Activated CD4-positive, alpha-beta memory T cell treated with anti-CD3 and anti-CD28 coated beads for 36 hours (primary cell): ENCODE measurements around the gene FHIP2A. TPM values are rescaled to one million over a fixed set of nuclear protein-coding genes. Genes with fewer than 3 reads are reported as not detected.
"Not testable (repeated sequence)": the region's sequence is repeated elsewhere in the genome, so short reads cannot be mapped to it uniquely, and the experiment has no call there.

Experiments
- CTCF ChIA-PET: fragments of 350-600 bp; sonication (Branson Sonifier 250); formaldehyde crosslinking; loops from one replicate; lab custom pipeline; 2021; ENCODE audit warnings: antibody characterized with exemption, inconsistent platforms; lab: Charles Lee
- POLR2A ChIA-PET: fragments of 350-600 bp; sonication (Branson Sonifier 250); formaldehyde crosslinking; loops from one replicate; lab custom pipeline; 2021; ENCODE audit warnings: antibody characterized with exemption; lab: Charles Lee
- DNase-seq: peaks from one replicate; pipeline ENCODE4 v3.0.0-alpha.2; 2020
- H3K27ac Mint-ChIP-seq: one replicate; pipeline ENCODE4 v1.8.0; 2021; ENCODE audit warnings: mixed read lengths
- H3K27me3 Mint-ChIP-seq: one replicate; pipeline ENCODE4 v1.8.0; 2021; ENCODE audit warnings: mixed read lengths
- H3K36me3 Mint-ChIP-seq: one replicate; pipeline ENCODE4 v1.8.0; 2021; ENCODE audit warnings: mixed read lengths
- H3K4me1 Mint-ChIP-seq: one replicate; pipeline ENCODE4 v1.8.0; 2021; ENCODE audit warnings: low read depth, mixed read lengths
- H3K4me3 Mint-ChIP-seq: one replicate; pipeline ENCODE4 v1.8.0; 2021; ENCODE audit warnings: mild to moderate bottlenecking, mixed read lengths
- H3K9me3 Mint-ChIP-seq: one replicate; pipeline ENCODE4 v1.8.0; 2021; ENCODE audit warnings: mixed read lengths
- intact Hi-C: fragments of 100-400 bp; cut with micrococcal nuclease; formaldehyde crosslinking; loops from one replicate; pipeline ENCODE4 v1.15.1; 2023
- total RNA-seq, 2 experiments: library from RNA; stranded (reverse); gene quantifications; one replicate each; pipeline ENCODE4 v1.2.3, GENCODE V29; 2021

FHIP2A gene, protein sequence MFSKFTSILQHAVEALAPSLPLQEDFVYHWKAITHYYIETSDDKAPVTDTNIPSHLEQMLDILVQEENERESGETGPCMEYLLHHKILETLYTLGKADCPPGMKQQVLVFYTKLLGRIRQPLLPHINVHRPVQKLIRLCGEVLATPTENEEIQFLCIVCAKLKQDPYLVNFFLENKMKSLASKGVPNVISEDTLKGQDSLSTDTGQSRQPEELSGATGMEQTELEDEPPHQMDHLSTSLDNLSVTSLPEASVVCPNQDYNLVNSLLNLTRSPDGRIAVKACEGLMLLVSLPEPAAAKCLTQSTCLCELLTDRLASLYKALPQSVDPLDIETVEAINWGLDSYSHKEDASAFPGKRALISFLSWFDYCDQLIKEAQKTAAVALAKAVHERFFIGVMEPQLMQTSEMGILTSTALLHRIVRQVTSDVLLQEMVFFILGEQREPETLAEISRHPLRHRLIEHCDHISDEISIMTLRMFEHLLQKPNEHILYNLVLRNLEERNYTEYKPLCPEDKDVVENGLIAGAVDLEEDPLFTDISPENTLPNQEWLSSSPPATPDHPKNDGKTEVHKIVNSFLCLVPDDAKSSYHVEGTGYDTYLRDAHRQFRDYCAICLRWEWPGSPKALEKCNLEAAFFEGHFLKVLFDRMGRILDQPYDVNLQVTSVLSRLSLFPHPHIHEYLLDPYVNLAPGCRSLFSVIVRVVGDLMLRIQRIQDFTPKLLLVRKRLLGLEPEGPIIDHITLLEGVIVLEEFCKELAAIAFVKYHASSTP
- total RNA-seq = 10 to 100 TPM; 17.2 to 21.4 TPM

DNA sequence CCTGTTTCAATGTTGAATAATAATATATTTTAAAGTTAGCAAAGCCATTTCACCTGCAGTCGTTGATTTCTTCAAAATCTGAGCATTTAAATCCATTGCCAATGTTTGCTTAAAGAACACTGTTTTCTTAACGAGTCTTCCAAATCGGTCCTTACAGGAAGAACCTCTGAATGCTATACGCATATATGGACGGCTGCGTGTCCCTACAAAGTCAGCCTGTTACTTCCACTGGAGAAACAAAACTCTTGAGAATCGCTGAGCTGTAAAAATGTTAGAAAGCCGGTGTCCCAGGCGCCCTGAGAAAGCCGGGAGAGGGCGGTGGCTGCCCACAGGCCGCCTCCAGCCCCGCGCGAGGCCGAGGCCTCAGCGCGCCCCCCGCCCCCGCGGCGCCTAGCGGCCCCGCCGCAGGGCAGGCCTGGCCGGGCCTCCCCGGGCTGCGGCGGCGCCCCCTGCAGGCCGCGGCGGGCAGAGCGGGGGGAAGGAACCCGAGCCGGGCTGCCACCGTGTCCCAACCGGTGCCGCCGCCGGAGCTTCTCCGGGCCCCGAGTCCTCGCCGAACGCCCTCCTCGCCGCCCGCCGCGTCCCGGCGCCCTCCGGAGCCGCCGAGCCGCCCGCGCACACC is at the start of gene FHIP2A:
TSS of gene FHIP2A (plus strand) at position 488 of the 622 bp plus-strand sequence. CDS start 299 bp downstream, outside the sequence.
- H3K27me3 Mint-ChIP-seq = no peaks in the 10 kb centered on the region
- H3K9me3 Mint-ChIP-seq = no peaks in the 10 kb centered on the region
- H3K36me3 Mint-ChIP-seq = peaks cover 11% of the 10 kb centered on the region
- DNase-seq = peak; percentile 86
- ChIA-PET POLR2A (interaction anchor here (0.6 to 2.0 kb wide), 7 partner anchors 9 to 335 kb away, joined by 3 to 8 read pairs (median 5); no protein-coding TSS in a partner anchor), CTCF (interaction anchor here (0.7 to 2.2 kb wide), 26 partner anchors 8 to 517 kb away, joined by 3 to 17 read pairs (median 5); partner anchors contain the start of gene TRUB1)
- peak within 1 kb of the TSS; percentile 82 for H3K4me3 Mint-ChIP-seq
- peak within 1 kb of the TSS; percentile 86 for H3K27ac Mint-ChIP-seq
- intact Hi-C loops = loop anchor here (1.0 to 10.0 kb wide), 3 partner anchors 20 to 1137 kb away; partner anchors contain the start of gene CCDC186
- peaks cover 31% of the 10 kb centered on the region for H3K4me1 Mint-ChIP-seq

DNA sequence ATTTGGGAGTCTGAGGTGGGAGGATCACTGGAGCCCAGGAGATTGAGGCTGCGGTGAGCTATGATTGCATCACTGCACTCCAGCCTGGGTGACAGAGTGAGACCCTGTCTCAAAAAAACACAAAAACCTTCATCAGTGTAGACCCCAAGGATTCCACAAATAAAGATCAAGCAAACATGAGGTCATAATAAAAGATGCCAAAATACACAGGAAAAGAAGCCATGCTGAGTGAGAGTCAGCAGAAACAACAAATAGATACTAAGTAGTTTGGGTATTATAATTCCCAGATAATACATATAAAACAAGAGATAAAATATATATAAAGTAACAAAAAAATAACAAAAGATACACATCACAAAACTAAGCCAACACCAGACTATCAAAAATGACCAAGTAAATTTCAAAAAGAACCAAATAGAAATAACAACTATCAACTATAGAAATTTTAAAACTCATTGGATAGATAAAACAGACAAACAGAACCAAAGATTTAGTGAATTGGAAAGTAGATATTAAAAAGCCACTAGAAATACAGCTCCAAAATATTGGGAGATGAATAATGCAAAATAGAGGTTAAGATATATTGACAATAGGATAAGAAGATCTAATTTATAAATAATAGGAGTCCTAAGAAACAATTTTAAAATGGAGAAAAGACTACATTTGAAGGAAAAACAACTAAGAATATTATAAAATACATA is 48.9 kb upstream of the FHIP2A start:
- no peaks in the 10 kb centered on the region for H3K4me1 Mint-ChIP-seq
- H3K36me3 Mint-ChIP-seq = no peaks in the 10 kb centered on the region
- H3K4me3 Mint-ChIP-seq = no peak overlapping the region
- no peak for DNase-seq
- no peaks in the 10 kb centered on the region for H3K27me3 Mint-ChIP-seq
- ChIA-PET CTCF (interaction anchor here (1.0 kb wide), 1 partner anchor 469 kb away, joined by 3 read pairs; no protein-coding TSS in a partner anchor), POLR2A (no interaction called here)
- intact Hi-C loops = no loop called here
- no peaks in the 10 kb centered on the region for H3K9me3 Mint-ChIP-seq
- no peak overlapping the region for H3K27ac Mint-ChIP-seq

DNA sequence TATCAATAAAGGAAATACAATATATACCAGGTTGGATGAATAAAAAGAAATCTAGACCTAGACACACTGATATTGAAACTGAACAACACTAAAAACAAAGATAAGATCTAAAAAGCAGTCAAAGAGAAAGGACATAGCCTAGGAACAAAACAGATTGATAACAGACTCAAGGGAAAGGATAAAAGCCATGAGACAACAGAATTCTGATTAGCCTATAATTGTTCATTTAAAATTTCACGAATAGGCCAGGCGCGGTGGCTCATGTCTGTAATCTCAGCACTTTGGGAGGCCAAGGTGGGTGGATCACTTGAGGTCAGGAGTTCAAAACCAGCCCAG is 48.4 kb upstream of the FHIP2A start:
- no peaks in the 10 kb centered on the region for H3K36me3 Mint-ChIP-seq
- H3K27me3 Mint-ChIP-seq = no peaks in the 10 kb centered on the region
- ChIA-PET CTCF (no interaction called here), POLR2A (no interaction called here)
- no peak for DNase-seq
- no peaks in the 10 kb centered on the region for H3K4me1 Mint-ChIP-seq
- H3K27ac Mint-ChIP-seq = no peak overlapping the region
- H3K4me3 Mint-ChIP-seq = no peak overlapping the region
- H3K9me3 Mint-ChIP-seq = no peaks in the 10 kb centered on the region
- intact Hi-C loops = no loop called here

DNA sequence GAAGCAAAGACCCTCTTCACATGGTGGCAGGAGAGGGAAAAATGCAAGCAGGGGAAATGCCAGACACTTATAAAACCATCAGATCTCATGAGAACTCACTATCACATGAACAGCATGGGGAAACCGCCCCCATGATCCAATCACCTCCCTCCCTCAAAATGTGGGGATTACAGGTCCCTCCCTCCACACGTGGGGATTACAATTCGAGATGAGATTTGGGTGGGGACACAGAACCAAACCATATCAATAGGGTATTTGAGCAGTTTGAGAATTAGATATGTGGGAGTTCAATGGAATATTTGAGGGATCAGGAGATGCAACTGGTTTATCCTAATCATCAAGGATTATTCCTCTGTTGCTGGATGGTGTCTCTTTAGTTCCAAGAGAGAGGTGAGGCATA is 46.5 kb upstream of the FHIP2A start:
- intact Hi-C loops, H3K27ac Mint-ChIP-seq, H3K4me1 Mint-ChIP-seq, H3K4me3 Mint-ChIP-seq, H3K9me3 Mint-ChIP-seq, H3K36me3 Mint-ChIP-seq, POLR2A ChIA-PET, DNase-seq, CTCF ChIA-PET, H3K27me3 Mint-ChIP-seq: not testable (repeated sequence)

DNA sequence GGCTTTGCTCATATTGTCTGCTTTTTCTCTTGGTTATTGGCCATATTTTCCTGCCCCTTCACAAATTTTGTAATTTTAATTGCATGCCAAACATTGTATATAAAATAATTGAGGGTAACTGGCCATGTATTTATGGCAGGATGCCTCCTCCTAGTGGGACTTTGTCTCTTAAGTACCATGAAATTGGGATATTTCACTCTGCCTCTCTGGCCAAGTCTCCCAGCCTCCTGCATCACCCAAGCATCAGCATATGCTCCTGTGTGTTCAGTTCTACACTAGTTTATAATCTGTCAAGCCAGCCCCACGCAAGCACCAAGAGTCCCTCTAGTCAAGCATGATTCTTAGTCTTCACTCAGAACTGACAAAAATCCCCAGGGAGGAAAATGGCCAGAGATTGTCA is 44.2 kb upstream of the FHIP2A start:
- no peaks in the 10 kb centered on the region for H3K9me3 Mint-ChIP-seq
- no peak for DNase-seq
- intact Hi-C loops = loop anchor here (2.0 kb wide), 1 partner anchor 27 kb away; no protein-coding TSS in a partner anchor
- no peak overlapping the region for H3K4me3 Mint-ChIP-seq
- H3K27me3 Mint-ChIP-seq = no peaks in the 10 kb centered on the region
- H3K27ac Mint-ChIP-seq = no peak overlapping the region
- CTCF ChIA-PET = no interaction called here
- POLR2A ChIA-PET = no interaction called here
- H3K36me3 Mint-ChIP-seq = no peaks in the 10 kb centered on the region
- peaks cover 7% of the 10 kb centered on the region for H3K4me1 Mint-ChIP-seq

DNA sequence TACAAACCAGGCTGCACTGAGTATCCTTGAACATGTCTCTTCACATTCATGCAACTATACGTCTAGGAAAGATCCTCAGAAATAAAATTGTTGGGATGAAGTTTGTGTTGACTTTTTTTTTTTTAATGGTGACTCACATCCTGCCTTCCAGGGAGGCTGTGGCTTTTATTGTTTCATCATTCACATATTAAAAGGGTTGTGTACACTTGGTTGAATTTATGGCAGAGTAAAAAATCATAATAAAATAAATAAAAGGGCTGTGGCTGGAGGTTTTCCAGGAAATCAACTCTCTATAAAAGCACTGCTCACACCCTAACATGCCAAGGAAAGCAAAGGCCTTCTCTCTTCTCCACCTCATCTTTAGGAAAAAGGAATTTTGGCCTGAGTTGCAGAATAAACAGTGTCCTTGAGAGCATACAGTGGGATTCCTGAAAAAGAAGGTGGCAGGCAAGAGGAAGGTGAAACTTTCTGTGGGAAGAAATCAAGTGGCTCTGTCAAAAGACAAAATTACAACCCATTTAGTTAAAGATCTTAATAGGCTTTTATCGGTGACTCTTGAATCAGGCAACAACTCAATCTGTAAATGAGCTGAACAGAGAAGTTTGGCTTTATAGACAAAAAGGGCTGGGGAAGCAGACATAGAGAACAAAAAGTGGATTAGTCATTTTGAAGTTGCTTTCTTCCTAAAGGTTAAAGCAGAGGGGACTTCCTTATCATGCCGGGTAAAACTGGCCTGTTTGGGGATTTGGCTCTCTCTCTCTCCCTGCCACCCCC is 41.6 kb upstream of the FHIP2A start:
- H3K27ac Mint-ChIP-seq = no peak overlapping the region
- no peaks in the 10 kb centered on the region for H3K36me3 Mint-ChIP-seq
- POLR2A ChIA-PET = no interaction called here
- H3K9me3 Mint-ChIP-seq = no peaks in the 10 kb centered on the region
- H3K27me3 Mint-ChIP-seq = no peaks in the 10 kb centered on the region
- CTCF ChIA-PET = no interaction called here
- H3K4me1 Mint-ChIP-seq = peaks cover 7% of the 10 kb centered on the region
- DNase-seq = no peak
- no peak overlapping the region for H3K4me3 Mint-ChIP-seq
- intact Hi-C loops = loop anchor here (5.0 kb wide), 1 partner anchor 78 kb away; no protein-coding TSS in a partner anchor

DNA sequence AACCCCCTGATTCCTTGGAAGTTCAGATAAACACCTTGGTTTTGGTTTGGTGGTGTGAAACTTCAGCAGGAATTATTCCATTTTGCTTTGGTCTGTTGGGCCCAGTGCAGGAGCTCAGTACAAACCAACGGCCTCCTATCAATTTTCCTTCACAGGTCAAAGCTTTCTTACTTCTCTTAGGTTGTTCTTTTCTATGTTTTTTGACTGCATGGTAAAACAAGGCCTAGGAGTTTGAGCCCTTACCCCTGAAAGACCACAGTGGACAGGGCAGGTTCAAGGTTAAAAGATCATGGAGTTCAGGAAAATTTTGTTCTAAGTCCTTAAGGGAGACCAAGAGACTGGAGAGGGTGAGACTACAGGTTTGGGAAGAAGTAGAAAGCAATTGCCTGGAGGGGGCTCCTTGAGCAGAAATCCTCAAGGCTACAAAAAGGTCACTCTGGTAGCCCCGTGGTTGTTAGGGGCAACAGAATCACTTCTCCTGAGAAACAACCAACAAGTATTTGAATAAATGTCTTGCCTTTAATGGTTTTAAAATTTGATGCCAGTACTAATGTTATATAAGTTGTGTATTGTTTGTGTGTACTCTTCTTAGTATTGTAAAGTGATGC is 40.9 kb upstream of the FHIP2A start:
- Mint-ChIP-seq H3K4me1 (peaks cover 7% of the 10 kb centered on the region), H3K9me3 (no peaks in the 10 kb centered on the region), H3K27me3 (no peaks in the 10 kb centered on the region), H3K4me3 (no peak overlapping the region), H3K27ac (no peak overlapping the region), H3K36me3 (no peaks in the 10 kb centered on the region)
- ChIA-PET CTCF (no interaction called here), POLR2A (no interaction called here)
- intact Hi-C loops = loop anchor here (5.0 kb wide), 1 partner anchor 78 kb away; no protein-coding TSS in a partner anchor
- DNase-seq = no peak

DNA sequence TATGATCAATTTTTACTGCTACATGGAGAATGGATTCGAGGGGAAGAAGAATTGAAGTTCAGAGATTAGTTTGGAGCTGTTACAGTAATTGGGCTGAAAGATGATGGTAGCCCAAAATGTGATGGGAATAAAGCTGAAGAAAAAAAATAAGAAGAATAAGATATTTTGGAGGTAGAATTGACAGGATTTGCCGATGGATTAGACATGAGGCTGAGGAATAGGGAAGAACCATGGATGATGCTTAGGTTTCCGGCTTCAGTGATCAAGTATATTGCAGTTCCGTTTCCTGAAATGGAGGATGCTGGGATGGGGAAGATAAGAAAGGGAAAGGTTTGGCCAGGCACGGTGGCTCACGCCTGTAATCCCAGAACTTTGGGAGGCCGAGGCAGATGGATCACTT is 38.9 kb upstream of the FHIP2A start:
- CTCF ChIA-PET = interaction anchor here (0.7 to 1.4 kb wide), 2 partner anchors 19 to 311 kb away, joined by 3 to 4 read pairs; no protein-coding TSS in a partner anchor
- Mint-ChIP-seq H3K36me3 (no peaks in the 10 kb centered on the region), H3K4me1 (peaks cover 7% of the 10 kb centered on the region), H3K9me3 (no peaks in the 10 kb centered on the region), H3K27me3 (no peaks in the 10 kb centered on the region), H3K27ac (no peak overlapping the region), H3K4me3 (no peak overlapping the region)
- DNase-seq = no peak
- intact Hi-C loops = loop anchor here (5.0 kb wide), 1 partner anchor 80 kb away; no protein-coding TSS in a partner anchor
- POLR2A ChIA-PET = no interaction called here

DNA sequence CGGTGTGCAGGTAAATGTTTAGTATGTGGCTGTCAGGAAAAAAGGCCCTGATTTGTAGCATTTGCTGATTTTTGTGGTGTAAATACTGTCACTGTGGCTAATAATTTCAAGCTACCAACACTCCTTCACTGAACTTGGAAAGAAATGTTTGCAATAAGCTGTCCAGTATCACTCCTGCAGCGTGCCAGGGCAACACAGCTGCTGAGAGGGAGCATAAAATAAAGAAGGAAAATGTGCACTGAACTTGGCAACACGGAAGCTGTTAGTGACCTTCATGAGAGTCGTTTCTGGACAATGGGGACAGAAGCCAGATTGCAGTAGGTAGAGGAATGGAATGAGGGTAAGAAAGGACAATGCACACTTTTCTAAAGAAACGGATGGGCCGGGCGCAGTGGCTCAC is 37.9 kb upstream of the FHIP2A start:
- Mint-ChIP-seq H3K27ac (no peak overlapping the region), H3K9me3 (no peaks in the 10 kb centered on the region), H3K27me3 (no peaks in the 10 kb centered on the region), H3K4me1 (peaks cover 7% of the 10 kb centered on the region), H3K4me3 (no peak overlapping the region), H3K36me3 (no peaks in the 10 kb centered on the region)
- POLR2A ChIA-PET = no interaction called here
- DNase-seq = no peak
- CTCF ChIA-PET = interaction anchor here (0.5 to 1.6 kb wide), 3 partner anchors 89 to 312 kb away, joined by 3 to 5 read pairs (median 4); no protein-coding TSS in a partner anchor
- intact Hi-C loops = loop anchor here (5.0 kb wide), 1 partner anchor 81 kb away; no protein-coding TSS in a partner anchor

DNA sequence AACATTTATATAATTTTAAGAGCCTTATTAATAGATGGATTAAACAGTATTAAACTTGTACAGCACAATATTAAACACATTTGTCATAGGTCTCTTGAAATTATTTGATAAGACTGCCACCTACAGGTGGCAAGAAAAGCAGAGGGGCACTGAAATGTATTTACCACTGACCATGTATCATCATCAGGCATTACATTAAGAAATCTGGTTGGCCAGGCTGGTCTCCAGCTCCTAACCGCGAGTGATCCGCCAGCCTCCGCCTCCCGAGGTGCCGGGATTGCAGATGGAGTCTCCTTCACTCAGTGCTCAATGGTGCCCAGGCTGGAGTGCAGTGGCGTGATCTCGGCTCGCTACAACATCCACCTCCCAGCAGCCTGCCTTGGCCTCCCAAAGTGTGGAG is 35.1 kb upstream of the FHIP2A start:
- H3K9me3 Mint-ChIP-seq, H3K27me3 Mint-ChIP-seq, H3K36me3 Mint-ChIP-seq, H3K4me1 Mint-ChIP-seq, DNase-seq, H3K27ac Mint-ChIP-seq, H3K4me3 Mint-ChIP-seq, POLR2A ChIA-PET: not testable (repeated sequence)
- CTCF ChIA-PET = interaction anchor here (0.8 to 3.0 kb wide), 15 partner anchors 8 to 483 kb away, joined by 3 to 33 read pairs (median 4); partner anchors contain the start of gene FHIP2A
- intact Hi-C loops = loop anchor here (1.0 to 5.0 kb wide), 3 partner anchors 236 to 482 kb away; no protein-coding TSS in a partner anchor
